Tibial nerve (tissue), 4 donors: ENCODE data around the gene NBEA. TPM values are rescaled to one million over a fixed set of nuclear protein-coding genes. Genes with fewer than 3 reads are reported as not detected.
"Not testable (repeated sequence)": the region's sequence is repeated elsewhere in the genome, so short reads cannot be mapped to it uniquely, and the experiment has no call there.

Source experiments
- DNase-seq, 2 donors: peaks; one replicate each; pipeline ENCODE4 v3.0.0-alpha.2; 2019; ENCODE audit warnings: low spot score in 2 of 2
- H3K27ac ChIP-seq, 4 donors: fragments of 200-600 bp; sonication (generic) in 3 of 4; one replicate each; pipeline ENCODE4 v1.5.1; 2017 to 2019; ENCODE audit warnings: mild to moderate bottlenecking in 1 of 4
- H3K27me3 ChIP-seq, 2 donors: fragments of 200-600 bp; sonication (generic) in 1 of 2; one replicate each; pipeline versions ENCODE4 v1.5.1 to v1.6.0; 2017 to 2019
- H3K36me3 ChIP-seq, 3 donors: fragments of 200-600 bp; sonication (generic); one replicate each; pipeline ENCODE4 v1.5.1; 2018 to 2019
- H3K4me1 ChIP-seq, 4 donors: fragments of 200-600 bp; sonication (generic) in 3 of 4; one replicate each; pipeline ENCODE4 v1.5.1; 2017 to 2019
- H3K4me3 ChIP-seq, 4 donors: fragments of 200-600 bp; sonication (generic) in 3 of 4; one replicate each; pipeline ENCODE4 v1.5.1; 2017 to 2019; ENCODE audit warnings: mild to moderate bottlenecking in 1 of 4, moderate library complexity in 1 of 4
- H3K9me3 ChIP-seq, 4 donors: fragments of 200-600 bp; sonication (generic) in 3 of 4; one replicate each; pipeline ENCODE4 v1.5.1; 2017 to 2019
- CTCF ChIP-seq, 5 experiments: fragments of 200-600 bp in 3 of 5; fragments of 450-650 bp in 2 of 5; sonication (generic) in 3 of 5; IDR thresholded peaks; one replicate each; pipeline ENCODE4 v1.5.1; 2016 to 2019; ENCODE audit warnings: antibody characterized with exemption in 5 of 5, mild to moderate bottlenecking in 3 of 5, moderate library complexity in 2 of 5
- EP300 ChIP-seq, 2 donors: sonication (generic); formaldehyde crosslinking; IDR thresholded peaks; one replicate each; pipeline ENCODE4 v1.6.1; 2017; ENCODE audit warnings: antibody characterized with exemption in 2 of 2, mild to moderate bottlenecking in 1 of 2
- POLR2A ChIP-seq, 2 donors: fragments of 450-650 bp; IDR thresholded peaks; one replicate each; pipeline ENCODE4 v1.6.1; 2017; ENCODE audit warnings: antibody characterized with exemption in 2 of 2, mild to moderate bottlenecking in 2 of 2, moderate library complexity in 2 of 2
- WGBS, 2 donors: methylation state at CpG; one replicate each; pipeline ENCODE4 v1.1.5; 2018; 5-methylcytosine and 5-hydroxymethylcytosine counted together
- total RNA-seq, 4 donors: library from RNA; depleted of rRNA; stranded (reverse); fragments of >200 nt; gene quantifications; one replicate each; pipeline ENCODE4 v1.1.0, GENCODE V29; 2016

NBEA gene
- total RNA-seq, 4 donors from 2014 or later: 9.0 to 11.9 (median 10.5) TPM

GRCh38 chr13:34926508-34926907 is 15.6 kb upstream of the NBEA start:
- no peak overlapping the region for H3K4me3 ChIP-seq
- no peaks in the 10 kb centered on the region for H3K36me3 ChIP-seq
- no peaks in the 10 kb centered on the region for H3K27me3 ChIP-seq
- H3K4me1 ChIP-seq: no peaks in the 10 kb centered on the region
- TF ChIP-seq EP300 (IDR thresholded peaks at IDR 0.05) (no peak), CTCF (IDR thresholded peaks at IDR 0.05) (no peak), POLR2A (IDR thresholded peaks at IDR 0.05) (no peak)
- no peak for DNase-seq
- 78 to 80% methylated on average over 1 of the region's 1 CpG for WGBS, 2 donors
- H3K27ac ChIP-seq: no peak overlapping the region
- H3K9me3 ChIP-seq: no peaks in the 10 kb centered on the region

GRCh38 chr13:34928676-34929075 is 13.4 kb upstream of the NBEA start:
- WGBS, 2 donors: 84 to 86% methylated on average over 1 of the region's 1 CpG
- not testable (repeated sequence) for H3K27me3 ChIP-seq, H3K9me3 ChIP-seq, DNase-seq, H3K36me3 ChIP-seq, H3K27ac ChIP-seq, H3K4me1 ChIP-seq, H3K4me3 ChIP-seq

- TF ChIP-seq POLR2A (IDR thresholded peaks at IDR 0.05): no peak
- Histone ChIP-seq H3K27me3 (no peaks in the 10 kb centered on the region), H3K9me3 (no peaks in the 10 kb centered on the region), H3K4me1 (no peaks in the 10 kb centered on the region), H3K4me3 (no peak overlapping the region), H3K27ac (no peak overlapping the region), H3K36me3 (no peaks in the 10 kb centered on the region)
- DNase-seq: no peak
- 73 to 76% methylated on average over 6 of the region's 6 CpGs for WGBS, 2 donors
These were observed 10.5 kb upstream of the NBEA start for GRCh38 chr13:34931572-34931971.

- DNase-seq: no peak
- Histone ChIP-seq H3K9me3 (no peaks in the 10 kb centered on the region), H3K4me3 (no peak overlapping the region), H3K27me3 (no peaks in the 10 kb centered on the region), H3K27ac (no peak overlapping the region), H3K36me3 (no peaks in the 10 kb centered on the region), H3K4me1 (no peaks in the 10 kb centered on the region)
- no peak for TF ChIP-seq POLR2A (IDR thresholded peaks at IDR 0.05)
- no peak for TF ChIP-seq EP300 (IDR thresholded peaks at IDR 0.05)
- TF ChIP-seq CTCF (IDR thresholded peaks at IDR 0.05): no peak
These were observed 8.7 kb upstream of the NBEA start for GRCh38 chr13:34933349-34933748.

GRCh38 chr13:34933786-34934185 is 8.3 kb upstream of the NBEA start:
- TF ChIP-seq POLR2A (IDR thresholded peaks at IDR 0.05): no peak
- no peak for TF ChIP-seq CTCF (IDR thresholded peaks at IDR 0.05)
- TF ChIP-seq EP300 (IDR thresholded peaks at IDR 0.05): no peak
- H3K36me3 ChIP-seq: no peaks in the 10 kb centered on the region
- WGBS, 2 donors: 67 to 75% methylated on average over 2 of the region's 2 CpGs
- H3K27ac ChIP-seq: no peak overlapping the region
- no peaks in the 10 kb centered on the region for H3K9me3 ChIP-seq
- DNase-seq: no peak
- H3K4me3 ChIP-seq: no peak overlapping the region
- no peaks in the 10 kb centered on the region for H3K27me3 ChIP-seq
- no peaks in the 10 kb centered on the region for H3K4me1 ChIP-seq

GRCh38 chr13:34935841-34936240 is 6.2 kb upstream of the NBEA start:
- WGBS, 2 donors: 53 to 71% methylated on average over 5 of the region's 5 CpGs

More at GRCh38 chr13:34935841-34936240, 6.2 kb upstream of the NBEA start:
- DNase-seq: no peak
- Histone ChIP-seq H3K4me1 (no peaks in the 10 kb centered on the region), H3K4me3 (no peak overlapping the region), H3K27ac (no peak overlapping the region), H3K9me3 (no peaks in the 10 kb centered on the region), H3K36me3 (no peaks in the 10 kb centered on the region), H3K27me3 (no peaks in the 10 kb centered on the region)
- TF ChIP-seq EP300 (IDR thresholded peaks at IDR 0.05): no peak
- no peak for TF ChIP-seq CTCF (IDR thresholded peaks at IDR 0.05)
- TF ChIP-seq POLR2A (IDR thresholded peaks at IDR 0.05): no peak
